Raji (cell line): Measurements from ENCODE around the gene JAK2.

ENCODE experiments used
- POLR2A ChIP-seq: IDR thresholded peaks from 2 replicates; pipeline ENCODE4 v1.6.1; 2011; ENCODE audit warnings: low read depth, low read length, control low read depth; ENCODE audit not compliant: insufficient read depth

The JAK2 gene

GRCh38 chr9:4973246-4973645 is 11.8 kb upstream of the JAK2 start:
- TF ChIP-seq POLR2A = no peak

GRCh38 chr9:4973902-4974301 is 11.2 kb upstream of the JAK2 start:
- no peak for TF ChIP-seq POLR2A

- TF ChIP-seq POLR2A = no peak
Measured at GRCh38 chr9:4979239-4979638, 5.8 kb upstream of the JAK2 start.

- no peak for TF ChIP-seq POLR2A
Measured at GRCh38 chr9:4980086-4980727, 4.9 kb upstream of the JAK2 start.

GRCh38 chr9:4982721-4983482 is 2.2 kb upstream of the JAK2 start:
- TF ChIP-seq POLR2A = no peak

- TF ChIP-seq POLR2A = no peak
Measured at GRCh38 chr9:4983601-4984165, 1.4 kb upstream of the JAK2 start.

- no peak for TF ChIP-seq POLR2A
Measured at GRCh38 chr9:4984171-4984620, 876 bp upstream of the JAK2 start.

- no peak for TF ChIP-seq POLR2A
Measured at GRCh38 chr9:4985386-4986266, 554 bp downstream of the JAK2 start.

- TF ChIP-seq POLR2A = no peak
Measured at GRCh38 chr9:4986296-4986695, 1.2 kb downstream of the JAK2 start.

- TF ChIP-seq POLR2A = no peak
Measured at GRCh38 chr9:4986783-4987182, 1.7 kb downstream of the JAK2 start.

GRCh38 chr9:4987961-4988421 is 2.9 kb downstream of the JAK2 start:
- no peak for TF ChIP-seq POLR2A

GRCh38 chr9:4992872-4993271 is 7.8 kb downstream of the JAK2 start:
- TF ChIP-seq POLR2A = no peak

- TF ChIP-seq POLR2A = no peak
Measured at GRCh38 chr9:4994166-4994890, 9.3 kb downstream of the JAK2 start.

GRCh38 chr9:4997196-4997595 is 12.1 kb downstream of the JAK2 start:
- TF ChIP-seq POLR2A = no peak
